Hippocampal formation (tissue), 2 donors: ENCODE data around the gene ITPR2.

Source experiments
- DNase-seq, 2 donors: peaks; one replicate each; lab custom pipeline; 2025; lab: John Stamatoyannopoulos, UW

Gene ITPR2

DNA sequence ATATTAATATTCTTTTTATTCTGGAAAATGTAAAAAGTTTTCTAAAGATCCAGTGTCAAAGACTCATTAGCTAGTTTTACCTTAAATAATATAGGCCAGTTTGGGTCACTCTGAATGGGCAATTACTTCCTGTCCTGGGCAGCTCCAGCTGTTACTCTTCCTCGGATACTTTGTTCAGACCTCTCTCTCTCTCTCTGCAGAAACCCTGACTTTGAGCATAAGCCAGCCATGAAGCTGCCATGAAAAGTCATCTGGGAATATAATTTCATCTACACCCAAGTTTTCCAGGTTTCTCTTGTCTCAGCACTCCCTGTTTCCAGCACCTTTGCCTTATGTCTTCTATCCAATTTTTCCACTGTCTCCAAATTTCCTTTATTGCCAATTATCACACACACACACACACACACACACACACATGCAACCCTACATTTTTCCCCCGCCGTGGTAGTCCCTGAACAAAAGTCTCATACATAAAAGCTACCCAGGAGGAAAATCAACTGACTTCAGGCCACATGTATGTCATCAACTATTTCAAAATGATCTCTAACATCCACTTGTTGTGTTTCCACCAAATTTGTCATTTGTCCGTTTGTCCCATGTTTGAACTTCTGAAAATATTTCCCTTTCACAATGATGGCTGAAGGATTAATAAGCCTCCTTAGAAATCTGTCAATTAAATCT lies 319.5 kb downstream of the ITPR2 start:
- DNase-seq: no peak

DNA sequence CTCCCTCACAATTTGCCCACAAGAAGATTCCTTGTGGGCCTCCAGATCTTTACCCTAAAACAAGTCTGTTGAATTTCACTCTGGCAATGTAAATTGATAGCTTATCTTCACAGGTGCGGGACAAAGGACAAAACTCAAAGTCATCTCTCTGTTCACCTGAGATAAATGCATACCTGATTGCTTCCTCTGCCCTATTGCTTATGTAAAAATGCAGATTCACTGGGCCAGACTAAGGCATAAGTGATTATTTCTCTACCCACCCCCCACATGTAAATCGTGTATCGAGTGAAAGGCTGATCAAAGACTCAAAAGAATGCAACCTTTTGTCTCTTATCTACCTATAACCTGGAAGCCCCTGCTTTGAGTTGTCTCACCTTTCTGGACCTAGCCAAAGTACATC lies 320.8 kb downstream of the ITPR2 start:
- DNase-seq: no peak

- DNase-seq: no peak
Measured at GRCh38 chr12:26510354-26510674, 322.7 kb downstream of the ITPR2 start.

- no peak for DNase-seq
Measured at GRCh38 chr12:26507613-26508012, 325.4 kb downstream of the ITPR2 start.

GRCh38 chr12:26499979-26500640 lies 332.9 kb downstream of the ITPR2 start:
- DNase-seq: no peak

DNA sequence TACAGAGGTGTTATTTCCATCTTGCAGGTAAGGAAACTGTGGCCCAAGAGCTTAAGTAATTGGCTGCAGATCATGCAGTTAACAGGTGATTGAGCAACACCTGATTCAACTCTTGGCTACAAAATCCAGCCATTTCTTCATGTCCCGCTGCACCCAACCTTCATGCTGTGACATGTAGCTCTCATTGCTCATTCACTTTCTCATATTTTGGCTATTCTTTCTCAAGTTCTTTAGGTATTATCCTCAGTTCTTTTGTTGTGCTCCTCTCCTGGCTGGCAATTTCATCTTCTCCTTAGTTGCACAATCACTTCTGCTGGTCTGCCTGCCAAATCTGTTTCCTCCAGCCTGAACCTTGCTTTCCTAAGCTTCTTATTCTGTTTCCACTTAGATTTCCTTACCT lies 336.8 kb downstream of the ITPR2 start:
- DNase-seq: no peak

- no peak for DNase-seq
Measured at GRCh38 chr12:26493656-26494055, 339.3 kb downstream of the ITPR2 start.

- DNase-seq: no peak
Measured at GRCh38 chr12:26492406-26492805, 340.6 kb downstream of the ITPR2 start.

DNA sequence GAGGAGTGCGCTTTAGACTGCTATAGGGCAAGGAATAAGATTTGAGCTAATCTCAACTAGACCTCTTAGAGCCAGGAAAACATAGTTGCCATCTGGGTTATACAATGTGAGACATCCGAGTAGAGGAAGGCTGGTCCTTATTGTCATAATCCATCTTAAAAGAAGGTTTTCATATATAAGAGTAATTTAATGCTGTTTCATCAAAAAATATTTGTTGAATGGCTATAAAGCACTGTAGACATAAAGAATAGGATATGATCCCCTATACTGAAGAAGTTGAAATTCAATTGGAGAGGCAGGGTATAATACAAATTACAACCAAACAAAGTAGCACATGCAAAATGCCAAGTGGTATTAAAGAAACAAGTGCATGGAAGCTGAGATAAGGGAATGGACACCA lies 343.1 kb downstream of the ITPR2 start:
- no peak for DNase-seq

DNA sequence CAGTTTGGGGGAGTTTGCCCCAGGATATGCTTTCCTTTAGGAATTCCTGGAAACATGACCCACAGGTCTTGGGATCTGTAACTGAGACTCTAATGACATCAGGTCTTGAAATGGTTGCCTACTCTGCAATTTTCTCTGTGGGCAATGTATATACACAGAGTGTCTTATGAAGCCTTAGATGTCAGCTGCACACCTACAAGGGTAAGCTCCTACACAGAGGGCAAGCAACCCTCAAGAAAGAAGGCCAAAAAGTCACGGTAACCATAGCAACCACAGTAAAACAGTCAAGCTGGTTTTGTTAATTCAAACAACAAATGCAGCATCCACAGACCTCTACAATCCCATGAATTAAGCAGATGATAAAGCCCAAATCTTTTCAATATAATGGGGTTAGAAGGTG lies 344.6 kb downstream of the ITPR2 start:
- no peak for DNase-seq

GRCh38 chr12:26473291-26473690 lies 359.7 kb downstream of the ITPR2 start:
- no peak for DNase-seq

DNA sequence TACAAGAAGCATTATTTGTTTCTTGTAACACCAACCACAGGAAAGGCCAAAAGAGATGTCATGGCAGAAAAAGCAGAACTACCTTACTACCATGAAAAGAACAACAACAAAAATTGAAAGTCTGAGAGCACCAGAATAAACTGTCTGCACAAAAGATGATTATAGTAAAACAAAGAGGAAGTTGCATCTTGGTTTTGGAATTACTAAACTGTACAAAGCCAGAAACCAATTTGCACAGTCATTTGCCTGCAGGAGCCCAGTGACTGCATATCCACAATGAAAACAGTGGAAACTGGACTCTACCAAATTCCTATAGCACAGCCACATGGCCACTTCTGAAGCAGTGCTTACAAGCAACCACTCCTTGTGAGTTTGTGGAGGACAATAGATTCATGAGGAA lies 361.4 kb downstream of the ITPR2 start:
- peak in 1 of 2 donors; percentile 58 for DNase-seq

GRCh38 chr12:26469421-26470180 lies 363.4 kb downstream of the ITPR2 start:
- DNase-seq: no peak

- DNase-seq: no peak
Measured at GRCh38 chr12:26467351-26467750, 365.6 kb downstream of the ITPR2 start.

GRCh38 chr12:26466726-26467125 lies 366.3 kb downstream of the ITPR2 start:
- DNase-seq: no peak

- DNase-seq: no peak
Measured at GRCh38 chr12:26465419-26466097, 367.4 kb downstream of the ITPR2 start.

- DNase-seq: no peak
Measured at GRCh38 chr12:26461776-26462175, 371.2 kb downstream of the ITPR2 start.

GRCh38 chr12:26460361-26460760 lies 372.6 kb downstream of the ITPR2 start:
- DNase-seq: no peak

GRCh38 chr12:26455936-26456574 lies 376.9 kb downstream of the ITPR2 start:
- no peak for DNase-seq

DNA sequence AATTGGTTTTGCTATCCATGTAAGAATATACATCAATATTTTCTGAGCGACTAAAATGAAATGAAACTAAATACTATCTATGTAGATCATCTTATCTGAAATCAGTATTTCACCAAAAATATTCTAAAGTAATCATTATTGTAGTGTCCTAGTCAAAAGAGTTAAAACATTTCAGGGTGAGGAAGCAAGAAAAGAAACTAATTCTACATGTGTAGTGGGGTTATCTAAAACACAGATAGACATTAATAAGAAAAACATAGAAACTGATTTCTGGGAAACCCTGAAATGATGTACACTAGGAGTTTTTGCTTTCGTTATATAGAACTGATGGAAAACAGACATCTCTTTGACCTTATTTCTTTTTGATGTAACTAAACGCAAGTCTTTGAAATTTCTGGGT lies 379.7 kb downstream of the ITPR2 start:
- DNase-seq: no peak

DNA sequence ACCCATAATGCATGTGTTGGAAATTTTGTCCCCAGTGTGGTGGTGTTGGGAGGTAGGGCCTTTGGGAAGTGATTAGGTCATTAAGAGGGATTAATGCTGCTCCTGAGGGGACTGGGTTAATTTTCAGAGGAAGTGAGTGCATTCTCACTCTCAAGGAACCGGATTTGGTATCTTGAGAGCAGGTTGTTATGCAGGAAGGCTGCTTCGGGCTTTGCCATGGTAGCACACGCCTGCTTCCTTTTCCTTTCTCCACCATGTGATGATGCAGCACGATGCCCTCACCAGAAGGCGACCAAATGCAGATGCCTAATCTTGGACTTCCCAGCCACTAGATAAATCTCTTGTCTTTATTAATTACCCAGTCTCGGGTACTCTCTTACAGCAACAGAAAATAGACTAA lies 380.5 kb downstream of the ITPR2 start:
- DNase-seq: no peak

DNA sequence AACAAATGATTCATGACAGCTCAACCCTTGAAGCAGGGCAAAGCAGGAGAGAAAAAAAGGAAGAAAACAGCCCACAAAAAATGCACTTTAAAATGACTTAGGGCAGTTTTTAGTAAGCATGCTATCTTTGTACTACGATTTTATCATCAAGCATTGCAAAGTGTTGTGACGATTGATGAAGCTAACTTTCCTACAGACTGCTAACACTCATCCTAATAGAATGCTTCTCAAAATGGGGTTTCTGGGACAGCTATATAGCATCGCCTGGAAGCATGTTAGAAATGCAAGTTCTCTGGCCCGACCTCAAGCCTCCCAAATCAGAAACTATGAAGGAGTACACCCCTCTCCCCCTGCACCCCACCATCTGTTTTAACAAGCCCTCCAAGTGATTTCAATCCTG lies 381.2 kb downstream of the ITPR2 start:
- DNase-seq: no peak
